NCI-H2081 (cell line): ENCODE data around the gene KIF26B.

Experiments used
- DNase-seq, 2 experiments: peaks; one replicate each; lab custom pipeline; 2025; lab: John Stamatoyannopoulos, UW

Gene KIF26B

GRCh38 chr1:245207801-245208200 is 53.0 kb downstream of the KIF26B start:
- no peak for DNase-seq

- no peak for DNase-seq
These were observed 55.1 kb downstream of the KIF26B start for GRCh38 chr1:245209658-245210435.

GRCh38 chr1:245211035-245211749 is 56.4 kb downstream of the KIF26B start:
- DNase-seq = no peak

GRCh38 chr1:245211761-245212160 is 57.0 kb downstream of the KIF26B start:
- no peak for DNase-seq

GRCh38 chr1:245212221-245212710 is 57.5 kb downstream of the KIF26B start:
- DNase-seq = no peak

- DNase-seq = no peak
These were observed 58.5 kb downstream of the KIF26B start for GRCh38 chr1:245213066-245213831.

GRCh38 chr1:245215071-245215470 is 60.3 kb downstream of the KIF26B start:
- no peak for DNase-seq

GRCh38 chr1:245216366-245217115 is 61.8 kb downstream of the KIF26B start:
- DNase-seq = no peak

- no peak for DNase-seq
These were observed 63.2 kb downstream of the KIF26B start for GRCh38 chr1:245217853-245218608.

GRCh38 chr1:245220381-245220985 is 65.7 kb downstream of the KIF26B start:
- DNase-seq = no peak

GRCh38 chr1:245221805-245222204 is 67.0 kb downstream of the KIF26B start:
- DNase-seq = no peak

GRCh38 chr1:245222931-245223595 is 68.3 kb downstream of the KIF26B start:
- no peak for DNase-seq

GRCh38 chr1:245225322-245226202 is 70.8 kb downstream of the KIF26B start:
- no peak for DNase-seq

- no peak for DNase-seq
These were observed 71.4 kb downstream of the KIF26B start for GRCh38 chr1:245226203-245226499.

GRCh38 chr1:245229051-245229450 is 74.3 kb downstream of the KIF26B start:
- DNase-seq = no peak

- DNase-seq = peak in 1 of 2 experiments; percentile 28
These were observed 78.1 kb downstream of the KIF26B start for GRCh38 chr1:245232931-245233330.

GRCh38 chr1:245234217-245235081 is 79.7 kb downstream of the KIF26B start:
- DNase-seq = peak; percentile 67 to 82

GRCh38 chr1:245235156-245235555 is 80.4 kb downstream of the KIF26B start:
- DNase-seq = no peak
